ENCODE measurements around the gene CALM1.

CALM1 gene

GRCh38 chr14:90396341-90397339 lies at the start of gene CALM1:
TSS of gene CALM1 (plus strand) at chr14:90397029. CDS start at chr14:90397231, 202 bp downstream.
- TF ChIP-seq CTCF (IDR thresholded peaks at IDR 0.05; ENCODE audit: low read depth, low read length) = no peak
- DNase-seq (ENCODE audit: low read depth, low spot score) = peak; percentile 96
- peak within 1 kb of the TSS; percentile 98 for H3K4me3 ChIP-seq (ENCODE audit: low read depth, low read length)
- in situ Hi-C loops (cut with HindIII; ENCODE audit: low sequenced_read_pairs) = no loop called here

GRCh38 chr14:90348270-90348669 lies 48.6 kb upstream of the CALM1 start:
- in situ Hi-C loops (cut with HindIII; ENCODE audit: low sequenced_read_pairs) = no loop called here

GRCh38 chr14:90349739-90350138 lies 47.1 kb upstream of the CALM1 start:
- no peak for DNase-seq (ENCODE audit: low read depth, low spot score)
- no peak overlapping the region for H3K4me3 ChIP-seq (ENCODE audit: low read depth, low read length)
- in situ Hi-C loops (cut with HindIII; ENCODE audit: low sequenced_read_pairs) = no loop called here
- no peak for TF ChIP-seq CTCF (IDR thresholded peaks at IDR 0.05; ENCODE audit: low read depth, low read length)

More at GRCh38 chr14:90348270-90348669, 48.6 kb upstream of the CALM1 start:
- DNase-seq (ENCODE audit: low read depth, low spot score) = no peak
- H3K4me3 ChIP-seq (ENCODE audit: low read depth, low read length) = no peak overlapping the region
- no peak for TF ChIP-seq CTCF (IDR thresholded peaks at IDR 0.05; ENCODE audit: low read depth, low read length)

GRCh38 chr14:90354551-90355298 lies 42.1 kb upstream of the CALM1 start:
- H3K4me3 ChIP-seq (ENCODE audit: low read depth, low read length) = no peak overlapping the region
- TF ChIP-seq CTCF (IDR thresholded peaks at IDR 0.05; ENCODE audit: low read depth, low read length) = no peak
- DNase-seq (ENCODE audit: low read depth, low spot score) = no peak
- in situ Hi-C loops (cut with HindIII; ENCODE audit: low sequenced_read_pairs) = no loop called here

- H3K4me3 ChIP-seq (ENCODE audit: low read depth, low read length) = no peak overlapping the region
- in situ Hi-C loops (cut with HindIII; ENCODE audit: low sequenced_read_pairs) = no loop called here
- DNase-seq (ENCODE audit: low read depth, low spot score) = no peak
- no peak for TF ChIP-seq CTCF (IDR thresholded peaks at IDR 0.05; ENCODE audit: low read depth, low read length)
These were observed 41.0 kb upstream of the CALM1 start for GRCh38 chr14:90355540-90356518.
